ENCODE measurements around the gene PLXND1. TPM values are rescaled to one million over a fixed set of nuclear protein-coding genes. Genes with fewer than 3 reads are reported as not detected.
A peak's percentile ranks its signal among the peaks of the same experiment; 100 is the strongest.

PLXND1 gene
- total and polyA plus RNA-seq, 2 donors (not counting 1 experiment from before 2014, with no cell fraction given), result 3.3 to 74.4 TPM

DNA sequence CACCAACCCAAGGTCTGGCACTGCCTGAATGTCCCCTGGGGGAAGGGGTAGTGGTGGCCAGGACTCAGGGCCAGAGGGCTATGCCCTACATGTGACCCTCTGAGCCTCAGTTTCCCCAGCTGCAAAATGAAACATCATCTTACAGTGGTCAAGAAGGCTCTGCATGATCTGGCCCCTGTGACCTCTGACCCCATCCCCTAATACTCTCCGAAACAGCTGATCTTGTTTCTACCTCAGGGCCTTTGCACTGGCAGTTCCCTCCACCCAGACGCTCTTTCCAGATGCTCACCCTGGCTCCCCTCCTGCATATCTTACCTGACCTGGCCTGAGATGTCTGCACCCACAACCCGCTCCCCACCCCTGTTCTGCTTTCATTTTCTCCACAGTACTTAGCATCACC, 21.8 kb downstream of the PLXND1 start:
- peaks cover 14% of the 10 kb centered on the region for H3K4me1 Mint-ChIP-seq
- no peaks in the 10 kb centered on the region for H3K9me3 Mint-ChIP-seq (ENCODE audit: insufficient read depth)
- H4K20me1 ChIP-seq (ENCODE audit: control insufficient read depth, insufficient read depth, low read length, poor library complexity, severe bottlenecking), result no peaks in the 10 kb centered on the region
- no peak overlapping the region for H3K4me2 ChIP-seq (replicated peaks; ENCODE audit: low read depth, low read length, poor library complexity, severe bottlenecking)
- ChIA-PET POLR2A (no interaction called here), CTCF (no interaction called here)
- peak overlapping the region; percentile 50 for H3K27ac Mint-ChIP-seq
- no peaks in the 10 kb centered on the region for H3K36me3 ChIP-seq (replicated peaks in 1 of 2; ENCODE audit: control extremely low read depth in 1 of 2, control insufficient read depth in 1 of 2, extremely low read depth in 1 of 2, insufficient read depth in 2 of 2, low read length in 1 of 2)
- no peak overlapping the region for H3K4me3 ChIP-seq (ENCODE audit: control extremely low read depth in 1 of 5, extremely low read depth in 1 of 5, insufficient read depth in 1 of 5, low read depth in 2 of 5, low read length in 4 of 5)
- ATAC-seq (ENCODE audit: low read depth), result no peak
- no peak overlapping the region for H3K9ac ChIP-seq (ENCODE audit: low read length)
- TF ChIP-seq EZH2 (IDR thresholded peaks at IDR 0.05; ENCODE audit: borderline replicate concordance, insufficient read depth, low read depth, low read length, poor library complexity, severe bottlenecking) (no peak), CTCF (IDR thresholded peaks at IDR 0.05) (no peak)
- no peak overlapping the region for H3K4me3 Mint-ChIP-seq
- intact Hi-C loops (cut with micrococcal nuclease), result no loop called here
- WGBS (ENCODE audit: insufficient coverage), result 63% methylated on average over 3 of the region's 3 CpGs
- DNase-seq, result no peak
- no peaks in the 10 kb centered on the region for H3K79me2 ChIP-seq (ENCODE audit: control insufficient read depth, insufficient read depth, low read length)
- H3K9me3 ChIP-seq (ENCODE audit: control extremely low read depth in 1 of 3, control insufficient read depth in 2 of 3, insufficient read depth in 1 of 3, low read length in 2 of 3), result peaks cover 0 to 3% (median 0%) of the 10 kb centered on the region in 3 donors
- H3K27me3 Mint-ChIP-seq, result no peaks in the 10 kb centered on the region
- H3K4me1 ChIP-seq (ENCODE audit: control insufficient read depth in 2 of 2, insufficient read depth in 2 of 2, low read length in 2 of 2), result peaks cover 0 to 6% of the 10 kb centered on the region in 2 donors
- H3K27me3 ChIP-seq (replicated peaks in 1 of 4; ENCODE audit: control extremely low read depth in 1 of 4, control insufficient read depth in 3 of 4, insufficient read depth in 4 of 4, low read length in 3 of 4), result no peaks in the 10 kb centered on the region
- no peak overlapping the region for H2AFZ ChIP-seq (ENCODE audit: insufficient read depth, low read depth, low read length, poor library complexity, severe bottlenecking)
- no peak overlapping the region for H3K27ac ChIP-seq (ENCODE audit: low read length in 2 of 2)

- Histone ChIP-seq H3K4me3 (ENCODE audit: control extremely low read depth in 1 of 5, extremely low read depth in 1 of 5, insufficient read depth in 1 of 5, low read depth in 2 of 5, low read length in 4 of 5) (no peak overlapping the region), H3K36me3 (replicated peaks in 1 of 2; ENCODE audit: control extremely low read depth in 1 of 2, control insufficient read depth in 1 of 2, extremely low read depth in 1 of 2, insufficient read depth in 2 of 2, low read length in 1 of 2) (no peaks in the 10 kb centered on the region), H3K27ac (ENCODE audit: low read length in 2 of 2) (no peak overlapping the region), H3K79me2 (ENCODE audit: control insufficient read depth, insufficient read depth, low read length) (no peaks in the 10 kb centered on the region), H3K9me3 (ENCODE audit: control extremely low read depth in 1 of 3, control insufficient read depth in 2 of 3, insufficient read depth in 1 of 3, low read length in 2 of 3) (peaks cover 0 to 3% (median 0%) of the 10 kb centered on the region in 3 donors), H2AFZ (ENCODE audit: insufficient read depth, low read depth, low read length, poor library complexity, severe bottlenecking) (no peak overlapping the region), H3K9ac (ENCODE audit: low read length) (no peak overlapping the region), H3K4me2 (replicated peaks; ENCODE audit: low read depth, low read length, poor library complexity, severe bottlenecking) (no peak overlapping the region), H4K20me1 (ENCODE audit: control insufficient read depth, insufficient read depth, low read length, poor library complexity, severe bottlenecking) (no peaks in the 10 kb centered on the region), H3K4me1 (ENCODE audit: control insufficient read depth in 2 of 2, insufficient read depth in 2 of 2, low read length in 2 of 2) (peaks cover 8 to 19% of the 10 kb centered on the region in 2 donors), H3K27me3 (replicated peaks in 1 of 4; ENCODE audit: control extremely low read depth in 1 of 4, control insufficient read depth in 3 of 4, insufficient read depth in 4 of 4, low read length in 3 of 4) (no peaks in the 10 kb centered on the region)
- no peak for TF ChIP-seq EZH2 (IDR thresholded peaks at IDR 0.05; ENCODE audit: borderline replicate concordance, insufficient read depth, low read depth, low read length, poor library complexity, severe bottlenecking)
- TF ChIP-seq CTCF (IDR thresholded peaks at IDR 0.05), result no peak
- DNase-seq (no peak), ATAC-seq (ENCODE audit: low read depth) (peak; percentile 7)
- Mint-ChIP-seq H3K4me1 (peaks cover 24% of the 10 kb centered on the region), H3K4me3 (no peak overlapping the region), H3K27me3 (no peaks in the 10 kb centered on the region), H3K27ac (peak overlapping the region; percentile 48), H3K9me3 (ENCODE audit: insufficient read depth) (no peaks in the 10 kb centered on the region)
- intact Hi-C loops (cut with micrococcal nuclease), result no loop called here
- ChIA-PET CTCF (interaction anchor here (1.7 kb wide), 1 partner anchor 93 kb away, joined by 4 read pairs; no protein-coding TSS in a partner anchor), POLR2A (no interaction called here)
- 63% methylated on average over 8 of the region's 9 CpGs for WGBS (ENCODE audit: insufficient coverage)
These were observed 23.2 kb downstream of the PLXND1 start for GRCh38 chr3:129583289-129583688.
